ENCODE results near the gene ADAD2. TPM values are rescaled to one million over a fixed set of nuclear protein-coding genes. Genes with fewer than 3 reads are reported as not detected.

ADAD2 gene
- total RNA-seq: under 0.01 TPM in 1 of 2 replicates, not detected in the other

DNA sequence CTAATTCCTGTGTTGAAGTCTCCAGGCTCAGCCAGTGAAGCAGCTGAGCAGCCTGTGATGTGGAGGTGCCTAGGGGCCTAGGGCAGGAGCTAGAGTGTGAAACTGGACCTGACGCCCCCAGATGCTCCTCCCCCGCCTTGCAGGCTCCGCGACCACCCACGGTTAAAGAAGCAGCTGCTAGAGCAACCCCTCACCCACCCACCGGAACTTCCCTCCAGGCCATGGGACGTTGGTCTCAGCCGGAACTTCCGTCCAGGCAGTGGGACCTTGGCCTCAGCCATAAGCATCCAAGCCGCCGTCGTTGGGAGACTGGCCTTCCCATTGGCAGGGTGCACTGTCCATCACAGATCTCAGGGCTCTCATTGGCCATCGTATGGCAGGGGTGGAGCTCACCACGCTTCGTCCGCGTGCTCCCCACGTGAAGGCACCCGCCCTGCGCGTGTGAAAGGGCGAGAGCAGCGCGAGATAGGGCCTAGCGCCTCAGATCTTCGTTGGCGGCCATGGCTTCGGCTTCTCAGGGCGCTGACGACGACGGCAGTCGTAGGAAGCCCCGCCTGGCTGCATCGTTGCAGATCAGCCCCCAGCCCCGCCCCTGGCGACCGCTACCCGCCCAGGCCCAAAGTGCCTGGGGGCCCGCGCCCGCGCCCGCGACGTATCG, at the start of gene ADAD2:
Gene ADAD2, plus strand, starts transcription at position 427 of the 658 bp plus-strand sequence. Its CDS starts 74 bp downstream, at position 501.

GRCh38 chr16:84144859-84145639, 45.9 kb upstream of the ADAD2 start, which contains the start of the genes DNAAF1 and HSDL1:
Gene DNAAF1 (plus strand): TSS chr16:84145308. CDS start chr16:84145441, 133 bp downstream.
Gene HSDL1 (minus strand): TSS chr16:84145177. CDS start chr16:84131321, 13,856 bp downstream.

GRCh38 chr16:84186685-84187437, 4.1 kb upstream of the ADAD2 start, which contains the start of gene TAF1C:
Gene TAF1C (minus strand): TSS chr16:84187057. CDS start chr16:84184988, 2,069 bp downstream.

DNA sequence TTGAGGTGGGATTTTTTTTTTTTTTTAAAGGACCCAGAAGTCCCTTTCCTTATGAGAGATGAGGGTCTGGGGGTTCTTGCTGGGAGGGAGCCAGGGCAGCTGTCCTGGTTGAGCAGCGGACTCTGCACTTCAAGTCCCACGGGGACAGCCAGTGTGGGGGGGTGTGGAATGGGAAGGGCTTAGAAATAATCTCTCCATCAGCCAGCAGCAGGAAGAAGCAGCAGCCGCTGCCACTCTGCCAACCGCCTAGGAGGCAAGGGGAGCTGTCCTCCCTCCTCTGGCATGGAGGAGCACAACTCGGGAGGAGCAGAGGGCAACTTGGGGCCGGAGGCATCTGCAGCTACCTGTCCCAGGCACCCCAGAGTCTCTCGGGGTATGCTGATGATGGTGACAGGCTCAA, 49.0 kb downstream of the ADAD2 start, which contains the start of gene KCNG4:
Gene KCNG4, minus strand, starts transcription at position 104 of the 400 bp plus-strand sequence. CDS start 2,527 bp downstream, outside the sequence.

Other genes with a start within 250 kb of the ADAD2 start
- gene OSGIN1, start 237.9 kb upstream of the ADAD2 start, total RNA-seq: 0.39 and 1.6 TPM in 2 replicates
- gene NECAB2, start 222.9 kb upstream of the ADAD2 start, total RNA-seq: not detected in 2 replicates
- not detected in 2 replicates for gene SLC38A8, start 148.4 kb upstream of the ADAD2 start, total RNA-seq
- gene MBTPS1, start 74.2 kb upstream of the ADAD2 start, total RNA-seq: 98.9 and 109 TPM in 2 replicates
- 8.6 and 11.2 TPM in 2 replicates for gene HSDL1, start 46.0 kb upstream of the ADAD2 start, total RNA-seq
- gene DNAAF1, start 45.8 kb upstream of the ADAD2 start, total RNA-seq: under 0.01 TPM in 1 of 2 replicates, not detected in the other
- gene TAF1C, start 4.1 kb upstream of the ADAD2 start, total RNA-seq: 27.1 and 34.3 TPM in 2 replicates
- gene KCNG4, start 48.9 kb downstream of the ADAD2 start, total RNA-seq: not detected in 2 replicates
- gene WFDC1, start 103.7 kb downstream of the ADAD2 start, total RNA-seq: under 0.01 and 0.11 TPM in 2 replicates
- gene ATP2C2, start 177.4 kb downstream of the ADAD2 start, total RNA-seq: 0.39 TPM in 1 of 2 replicates, not detected in the other

Data from placental epithelial cell (primary cell).